Amniotic epithelial cell (primary cell): ENCODE results near the gene HTD2.
"Not testable (repeated sequence)": the region's sequence is repeated elsewhere in the genome, so short reads cannot be mapped to it uniquely, and the experiment has no call there.

Experiments
- DNase-seq: peaks from one replicate; pipeline ENCODE4 v3.0.0-alpha.2; 2010; ENCODE audit warnings: low read depth

HTD2 gene

DNA sequence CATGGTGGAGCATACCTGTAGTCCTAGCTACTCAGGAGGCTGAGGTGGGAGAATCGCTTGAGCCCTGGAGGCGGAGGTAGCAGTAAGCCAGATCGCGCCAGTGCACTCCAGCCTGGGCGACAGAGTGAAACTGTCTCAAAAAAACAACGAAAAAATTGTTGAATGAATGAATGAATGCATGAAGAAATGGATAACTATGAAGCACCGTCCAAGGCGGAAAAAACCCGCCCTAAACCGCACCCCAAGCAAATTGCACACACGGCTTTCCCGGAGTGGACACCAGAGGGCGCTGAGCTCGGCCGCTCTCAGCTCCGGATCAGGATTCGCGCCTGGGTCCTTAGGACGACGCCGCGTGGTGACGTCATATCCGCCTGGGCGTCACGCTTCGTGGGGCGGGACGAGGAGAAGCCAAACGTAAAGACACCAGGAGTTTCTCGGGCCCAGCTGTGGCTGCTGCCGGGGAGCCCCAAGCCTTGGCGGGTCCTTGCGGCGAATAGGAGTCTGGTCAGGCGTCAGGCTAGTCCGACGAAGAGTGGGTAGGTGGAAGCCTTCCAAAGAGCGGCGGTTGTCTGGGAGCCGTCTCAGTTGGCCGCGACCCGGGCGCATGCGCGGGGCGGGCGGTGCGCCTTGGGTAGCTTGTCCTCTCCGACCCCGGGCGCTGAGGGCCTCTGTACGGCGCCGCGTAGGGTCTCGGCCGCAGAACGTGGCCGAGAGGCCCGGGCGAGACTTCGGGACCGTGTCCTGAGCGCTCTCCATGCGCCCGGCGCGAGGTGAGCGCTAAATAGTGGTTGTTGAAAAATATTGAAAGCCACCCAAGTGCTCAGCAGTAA, at the start of gene HTD2, which contains the start of gene RPP14:
Gene HTD2 (plus strand): TSS at position 639 of the 830 bp plus-strand sequence. CDS start 11,094 bp downstream, outside the sequence.
Gene RPP14 (plus strand): TSS at position 364 of the 830 bp plus-strand sequence. CDS start 4,085 bp downstream, outside the sequence.
- peak; percentile 94 for DNase-seq

DNA sequence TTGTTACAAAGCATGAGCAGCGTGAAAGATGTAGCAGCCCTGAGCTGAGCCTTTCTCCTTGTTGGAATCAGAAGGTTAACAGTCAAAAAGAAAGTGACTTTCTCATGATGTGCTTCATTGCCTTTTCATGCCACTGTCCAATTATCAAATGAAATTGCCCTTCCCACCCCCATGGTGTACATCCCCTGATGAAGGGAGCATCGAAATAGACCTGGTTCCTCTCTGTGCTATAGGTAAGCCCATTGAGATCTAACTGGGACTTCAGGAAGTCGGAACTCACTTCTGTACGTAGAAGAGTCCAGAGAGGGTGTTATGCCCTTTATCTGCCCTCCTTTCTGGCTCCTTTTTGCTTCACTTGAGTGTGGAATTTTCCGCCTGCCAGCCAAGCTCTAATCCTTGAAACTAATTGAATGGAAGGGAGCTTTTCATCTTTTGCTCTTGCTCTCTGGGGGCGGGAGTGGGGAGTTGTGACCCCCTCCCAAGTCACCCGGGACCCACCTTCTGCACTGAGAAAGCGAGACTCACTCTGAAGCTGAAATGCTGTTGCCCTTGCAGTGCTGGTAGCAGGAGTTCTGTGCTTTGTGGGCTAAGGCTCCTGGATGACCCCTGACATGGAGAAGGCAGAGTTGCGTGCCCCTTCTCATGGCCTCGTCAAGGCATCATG, 47.8 kb upstream of the HTD2 start:
- DNase-seq = no peak

DNA sequence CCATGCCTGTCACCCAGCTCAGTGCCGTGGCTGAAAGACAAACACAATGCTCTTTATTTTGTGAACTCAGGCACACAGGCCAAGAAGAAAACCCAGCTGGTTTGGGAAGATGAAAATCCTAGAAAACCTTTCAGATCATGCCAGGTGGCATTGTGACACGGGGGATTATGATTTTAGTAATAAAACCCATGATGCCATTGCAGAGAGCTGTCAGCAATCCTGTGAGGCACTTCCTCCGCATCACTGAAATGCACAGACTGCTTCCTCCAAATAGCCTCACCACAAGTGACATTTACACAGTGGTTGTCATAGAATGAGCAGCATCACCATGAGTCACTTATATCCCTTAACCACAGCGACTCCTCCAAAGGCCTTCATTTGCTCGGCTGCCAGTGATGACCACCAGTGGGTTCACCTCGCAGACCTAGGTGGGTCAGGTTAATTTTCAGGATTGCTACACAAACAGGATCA, 46.0 kb upstream of the HTD2 start:
- DNase-seq = peak; percentile 46

DNA sequence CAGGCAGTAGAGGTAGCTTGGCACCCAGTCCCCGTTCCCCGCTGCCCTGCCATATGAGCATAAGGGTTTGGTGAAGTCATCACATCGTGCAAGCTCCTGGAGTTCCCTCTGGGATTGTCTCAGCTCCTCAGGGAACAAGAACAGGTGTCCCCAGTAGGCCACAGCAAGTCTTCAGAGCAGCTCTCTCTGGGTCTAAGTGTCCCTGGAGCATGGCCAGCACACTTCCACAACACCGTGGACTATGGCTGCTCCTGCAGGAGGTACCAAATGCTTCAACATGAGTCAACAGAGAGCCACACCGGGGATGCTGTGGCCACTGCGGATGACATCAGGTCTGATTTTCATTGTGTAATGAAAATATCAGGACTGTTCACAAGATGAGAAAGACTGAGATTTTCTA, 45.6 kb upstream of the HTD2 start:
- DNase-seq = no peak

DNA sequence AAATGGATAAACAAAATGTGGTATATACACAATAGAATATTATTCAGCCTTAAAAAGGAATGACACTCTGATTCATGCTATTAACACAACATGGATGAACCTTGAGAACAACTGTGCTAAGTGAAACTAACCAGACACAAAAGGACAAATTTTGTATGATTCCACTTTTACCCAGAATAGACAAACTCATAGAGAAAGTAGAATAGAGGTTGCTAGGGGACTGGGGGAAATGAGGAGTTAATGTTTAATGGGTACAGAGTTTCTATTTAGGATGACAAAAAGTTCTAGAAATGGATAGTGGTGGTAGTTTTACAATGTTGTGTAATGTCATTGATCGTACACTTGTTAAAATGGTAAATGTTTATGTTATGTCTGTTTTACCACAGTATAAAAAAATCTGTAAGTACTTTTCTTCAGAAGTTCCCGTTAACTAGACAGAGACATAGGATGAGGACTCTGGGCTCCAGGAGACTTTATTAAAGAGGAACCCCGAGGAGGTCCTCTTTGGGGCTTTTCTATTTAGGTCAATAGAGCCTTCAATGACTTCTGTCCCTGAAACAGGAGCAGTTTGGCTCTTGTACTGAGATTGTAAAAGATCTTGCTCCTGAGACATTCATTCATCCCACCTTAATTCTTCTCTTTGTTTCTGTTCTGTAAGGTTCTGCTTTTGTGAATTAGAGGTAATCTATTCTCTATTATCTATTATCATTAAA, 44.2 kb upstream of the HTD2 start:
- DNase-seq = no peak

DNA sequence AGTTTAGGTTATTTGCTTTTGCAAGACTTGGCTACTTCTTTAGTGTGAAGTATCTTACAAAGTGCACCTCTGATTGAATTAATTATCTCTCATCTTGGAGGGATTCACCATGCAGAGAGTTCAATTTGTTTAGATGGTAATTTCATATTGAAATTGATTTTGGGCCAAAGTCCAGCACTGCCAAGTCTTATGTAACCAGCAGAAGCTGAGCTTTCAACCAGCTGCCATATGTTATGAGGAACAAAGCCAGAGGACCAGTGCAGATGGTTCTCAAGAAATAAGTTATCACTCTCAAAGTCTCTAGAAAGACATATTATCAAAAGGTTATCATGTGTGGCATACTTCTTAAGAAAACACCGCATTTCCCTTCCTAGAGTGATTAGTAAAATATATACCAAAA, 39.7 kb upstream of the HTD2 start:
- DNase-seq = no peak

DNA sequence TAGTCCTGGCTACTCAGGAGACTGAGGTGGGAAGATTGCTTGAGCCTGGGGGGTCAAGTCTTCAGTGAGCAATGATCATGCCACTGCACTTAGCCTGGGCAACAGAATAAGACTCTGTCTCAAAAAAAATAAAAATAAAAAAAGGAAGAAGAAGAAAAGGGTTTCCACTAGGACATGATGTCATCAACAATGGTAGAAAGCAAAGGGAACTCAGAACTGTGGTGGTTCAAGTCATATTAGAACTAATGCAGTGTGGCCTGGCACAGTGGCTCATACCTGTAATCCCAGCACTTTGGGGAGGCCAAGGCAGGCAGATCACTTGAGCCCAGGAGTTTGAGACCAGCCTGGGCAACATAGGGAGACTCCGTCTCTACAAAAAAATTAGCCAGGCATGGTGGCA, 38.8 kb upstream of the HTD2 start:
- not testable (repeated sequence) for DNase-seq

DNA sequence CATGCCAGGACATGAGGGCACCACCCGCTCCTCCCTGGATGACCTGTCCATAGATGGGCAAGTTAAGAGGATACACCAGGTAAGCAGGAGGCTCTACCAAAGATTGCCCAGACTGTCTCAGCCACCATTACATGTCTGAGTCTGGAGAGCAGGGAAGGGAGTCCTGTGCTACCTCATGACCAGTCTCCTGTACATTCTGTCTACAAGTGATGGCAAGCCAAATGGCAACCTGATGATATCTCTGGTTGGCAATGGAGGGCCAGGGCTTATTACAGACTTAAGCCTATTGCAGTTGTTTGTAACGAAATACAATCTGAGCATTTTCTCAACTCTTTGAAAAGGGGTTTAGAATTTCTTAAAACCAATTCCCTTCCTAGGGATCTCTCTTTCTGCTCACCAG, 37.0 kb upstream of the HTD2 start:
- DNase-seq = no peak

DNA sequence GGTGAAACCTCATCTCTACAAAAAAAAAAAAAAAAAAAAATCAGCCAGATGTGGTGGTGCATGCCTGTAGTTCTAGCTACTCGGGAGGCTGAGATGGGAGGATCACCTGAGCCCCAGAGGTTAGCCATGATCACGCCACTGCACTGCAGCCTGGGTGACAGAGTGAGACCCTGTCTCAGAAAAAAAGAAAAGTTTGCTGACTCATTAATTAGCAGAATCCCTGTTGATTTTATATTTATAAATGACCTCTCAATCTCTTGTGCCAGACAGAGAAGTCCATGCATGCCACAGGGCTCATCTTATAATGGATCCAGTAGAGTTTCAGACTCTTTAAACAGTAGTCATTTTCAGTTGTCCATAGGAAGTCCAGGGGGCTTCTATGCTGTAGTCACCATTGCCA, 35.8 kb upstream of the HTD2 start:
- DNase-seq = no peak

DNA sequence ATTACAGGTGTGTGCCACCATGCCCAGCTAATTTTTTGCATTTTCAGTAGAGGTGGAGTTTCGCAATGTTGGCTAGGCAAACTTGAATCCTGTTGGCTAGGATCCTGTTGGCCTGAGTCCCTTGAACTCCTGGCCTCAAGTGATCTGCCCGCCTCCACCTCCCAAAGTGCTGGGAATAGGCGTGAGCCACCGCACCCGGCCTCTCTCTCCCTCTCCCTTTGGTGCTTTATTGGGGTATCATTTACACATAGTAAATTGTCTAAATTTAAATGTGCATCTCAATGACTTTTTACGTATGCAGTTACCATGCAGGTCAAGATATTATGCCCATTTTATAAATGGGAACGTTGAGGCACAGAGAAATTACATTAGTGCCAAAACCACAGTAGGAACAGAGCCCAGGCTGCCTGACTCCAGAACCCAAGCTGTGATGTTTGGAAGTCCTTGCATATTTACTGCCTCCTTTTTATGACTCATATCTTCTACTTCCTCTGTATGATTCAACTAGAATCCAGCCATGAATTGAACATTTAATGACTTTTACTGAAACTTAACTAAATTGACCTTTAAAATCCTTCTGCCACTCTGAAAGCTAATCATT, 34.3 kb upstream of the HTD2 start:
- DNase-seq = peak; percentile 94

DNA sequence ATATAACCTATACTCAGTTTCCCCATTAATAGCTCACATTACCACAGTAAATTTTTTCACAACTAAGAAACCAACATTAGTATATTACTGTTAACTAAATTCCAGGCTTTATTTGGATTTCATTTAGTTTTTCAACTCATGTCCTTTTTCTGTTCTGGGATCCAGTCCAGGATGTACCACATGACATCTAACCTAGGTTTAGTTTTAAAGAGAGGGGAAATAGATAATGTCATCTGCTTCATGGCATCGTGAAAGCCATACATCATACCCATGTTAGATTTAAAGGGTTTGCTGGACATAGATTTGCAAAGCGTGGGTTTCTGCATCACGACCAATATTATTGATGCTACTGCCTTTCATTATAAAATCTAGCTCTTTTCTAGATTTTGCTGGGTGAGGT, 33.4 kb upstream of the HTD2 start:
- no peak for DNase-seq

DNA sequence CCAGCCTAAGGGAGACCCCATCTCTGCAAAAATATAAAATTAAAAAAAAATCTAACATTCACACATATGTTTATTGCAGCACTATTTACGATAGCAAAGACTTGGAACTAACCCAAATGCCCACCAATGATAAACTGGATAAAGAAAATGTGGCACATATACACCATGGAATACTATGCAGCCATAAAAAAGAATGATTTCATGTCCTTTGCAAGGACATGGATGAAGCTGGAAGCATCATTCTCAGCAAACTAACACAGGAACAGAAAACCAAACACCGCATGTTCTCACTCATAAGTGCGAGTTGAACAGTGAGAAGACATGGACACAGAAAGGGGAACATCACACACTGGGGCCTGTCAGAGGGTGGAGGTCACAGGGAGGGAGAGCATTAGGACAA, 33.0 kb upstream of the HTD2 start:
- not testable (repeated sequence) for DNase-seq

DNA sequence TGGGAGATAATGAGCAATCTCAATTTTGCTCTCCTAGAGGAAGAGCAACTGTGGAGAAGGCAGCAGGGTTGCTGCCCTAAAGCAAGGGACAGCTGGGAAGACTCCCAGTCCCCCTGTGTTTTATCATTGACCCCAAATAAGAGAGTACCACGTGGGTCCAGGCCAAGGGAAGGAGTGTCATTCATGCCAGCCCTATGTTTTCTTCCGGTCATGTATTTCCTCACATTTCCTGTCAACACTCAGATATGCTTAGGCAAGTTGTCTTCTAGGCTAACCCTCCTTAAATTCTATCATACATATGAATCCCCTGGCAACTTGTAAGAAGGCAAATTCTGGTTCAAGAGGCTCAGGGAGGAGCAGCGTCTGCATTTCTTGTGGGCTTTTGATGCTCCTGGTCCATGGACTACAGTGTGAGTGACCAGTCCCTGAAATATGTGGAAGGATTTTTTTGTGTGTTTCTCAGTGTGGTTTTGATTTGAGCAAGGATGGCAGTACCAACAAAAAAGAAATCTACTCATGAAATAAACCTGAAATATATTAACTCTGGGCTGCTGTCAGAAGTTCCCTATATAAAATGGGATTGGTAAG, 32.2 kb upstream of the HTD2 start:
- peak; percentile 37 for DNase-seq

DNA sequence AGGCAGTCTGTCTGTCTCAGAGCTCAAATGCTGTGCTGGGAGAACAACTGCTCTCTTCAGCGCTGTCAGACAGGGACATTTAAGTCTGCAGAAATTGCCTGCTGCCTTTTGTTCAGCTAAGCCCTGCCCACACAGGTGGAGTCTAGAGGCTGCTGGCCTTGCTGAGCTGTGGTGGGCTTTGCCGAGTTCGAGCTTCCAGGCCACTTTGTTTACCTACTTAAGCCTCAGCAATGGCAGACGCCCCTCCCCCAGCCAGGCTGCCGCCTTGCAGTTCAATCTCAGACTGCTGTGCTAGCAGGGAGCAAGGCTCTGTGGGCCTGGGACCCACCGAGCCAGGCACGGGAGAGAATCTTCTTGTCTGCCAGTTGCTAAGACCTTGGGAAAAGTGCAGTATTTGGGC, 25.3 kb upstream of the HTD2 start:
- no peak for DNase-seq

DNA sequence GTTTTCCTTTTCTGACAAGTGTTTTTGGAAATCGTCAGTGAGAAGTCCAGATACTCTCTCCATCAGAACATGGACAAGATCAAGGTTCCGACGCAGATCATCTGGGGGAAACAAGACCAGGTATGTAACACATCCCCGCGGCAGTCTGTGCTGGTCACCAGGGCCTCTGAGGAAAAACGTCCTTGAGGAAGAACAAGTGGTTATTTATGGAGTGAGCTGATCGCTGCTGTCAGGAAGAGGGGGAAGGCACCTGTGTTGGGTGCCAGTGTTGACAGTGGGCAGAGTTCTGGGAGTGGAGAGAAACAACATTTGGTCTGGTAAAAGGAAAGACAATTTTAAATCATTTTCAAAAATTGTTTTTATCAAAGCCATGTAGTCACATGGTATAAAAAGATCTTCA, 21.0 kb upstream of the HTD2 start:
- DNase-seq = no peak

DNA sequence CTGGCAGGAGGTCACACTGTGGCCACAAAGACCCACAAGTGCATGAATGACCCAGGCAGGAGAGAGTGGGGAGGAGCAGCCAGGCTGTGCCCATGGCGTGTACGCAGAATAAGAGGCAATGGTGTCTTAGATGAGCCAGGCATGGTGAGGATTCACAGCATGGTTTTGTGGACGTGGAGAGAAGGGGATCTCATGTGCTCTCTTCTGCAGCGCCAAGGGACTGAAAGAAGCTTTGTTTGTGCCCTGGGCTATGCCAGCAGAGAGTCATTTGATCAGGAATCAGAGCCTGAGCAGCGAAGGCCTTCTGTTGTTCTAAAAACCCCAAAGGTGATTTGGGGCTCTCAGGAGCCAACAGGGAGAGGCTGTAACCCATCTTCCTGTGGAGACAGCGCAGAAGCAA, 19.0 kb upstream of the HTD2 start:
- no peak for DNase-seq

DNA sequence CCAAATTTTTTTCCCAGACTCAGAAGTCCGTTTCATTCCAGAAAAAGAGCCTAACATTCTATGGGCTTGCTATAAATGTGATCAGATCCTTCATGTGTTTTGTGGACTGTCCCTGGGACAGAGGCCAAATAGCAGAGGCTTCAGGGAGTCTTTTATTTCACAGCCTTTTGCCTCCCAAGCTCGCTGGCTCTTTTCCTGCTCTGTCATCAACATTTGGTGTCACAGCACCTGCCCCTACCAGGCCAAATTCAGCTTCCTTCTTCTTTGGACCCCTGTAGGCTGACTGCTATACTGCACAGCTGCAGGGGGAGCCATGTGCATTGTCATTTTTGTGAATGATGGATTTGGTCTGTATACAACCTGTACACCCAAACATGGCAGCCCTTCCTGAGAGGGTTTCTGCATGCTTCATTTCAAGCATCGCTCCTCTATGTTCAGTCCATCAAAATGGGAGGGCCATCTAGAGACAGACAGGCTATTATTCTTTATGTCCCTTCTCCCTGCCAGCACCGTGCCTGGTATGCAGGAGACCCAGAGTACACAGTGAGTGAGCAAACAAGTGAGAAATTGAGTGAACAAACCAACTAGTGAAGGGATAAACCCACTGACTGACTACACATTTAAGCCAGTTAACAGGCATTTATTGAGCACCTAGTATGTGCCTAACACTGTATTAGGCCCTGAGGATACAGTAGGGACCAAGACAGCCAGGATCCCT, 18.1 kb upstream of the HTD2 start:
- DNase-seq = no peak

DNA sequence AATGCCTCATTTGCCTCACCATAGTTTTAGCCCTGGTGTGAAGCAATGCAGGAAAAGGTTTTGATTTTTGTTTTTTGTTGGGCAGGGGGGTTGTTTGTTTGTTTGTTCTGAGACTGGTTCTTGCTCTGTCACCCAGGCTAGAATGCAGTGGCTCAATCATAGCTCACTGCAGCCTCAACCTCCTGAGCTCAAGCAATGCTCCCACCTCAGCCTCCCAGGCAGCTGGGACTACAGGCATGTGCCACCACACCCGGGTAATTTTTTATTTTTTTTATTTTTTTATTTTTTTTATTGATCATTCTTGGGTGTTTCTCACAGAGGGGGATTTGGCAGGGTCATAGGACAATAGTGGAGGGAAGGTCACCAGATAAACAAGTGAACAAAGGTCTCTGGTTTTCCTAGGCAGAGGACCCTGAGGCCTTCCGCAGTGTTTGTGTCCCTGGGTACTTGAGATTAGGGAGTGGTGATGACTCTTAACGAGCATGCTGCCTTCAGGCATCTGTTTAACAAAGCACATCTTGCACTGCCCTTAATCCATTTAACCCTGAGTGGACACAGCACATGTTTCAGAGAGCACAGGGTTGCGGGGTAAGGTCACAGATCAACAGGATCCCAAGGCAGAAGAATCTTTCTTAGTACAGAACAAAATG, 17.2 kb upstream of the HTD2 start:
- DNase-seq = not testable (repeated sequence)

DNA sequence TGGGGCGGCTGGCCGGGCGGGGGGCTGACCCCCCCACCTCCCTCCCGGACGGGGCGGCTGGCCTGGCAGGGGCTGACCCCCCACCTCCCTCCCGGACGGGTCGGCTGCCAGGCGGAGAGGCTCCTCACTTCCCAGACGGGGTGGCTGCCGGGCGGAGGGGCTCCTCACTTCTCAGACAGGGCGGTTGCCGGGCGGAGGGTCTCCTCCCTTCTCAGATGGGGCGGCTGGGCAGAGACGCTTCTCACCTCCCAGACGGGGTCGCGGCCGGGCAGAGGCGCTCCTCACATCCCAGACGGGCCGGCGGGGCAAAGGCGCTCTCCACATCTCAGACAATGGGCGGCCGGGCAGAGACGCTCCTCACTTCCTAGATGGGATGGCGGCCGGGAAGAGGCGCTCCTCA, 15.9 kb upstream of the HTD2 start:
- not testable (repeated sequence) for DNase-seq

DNA sequence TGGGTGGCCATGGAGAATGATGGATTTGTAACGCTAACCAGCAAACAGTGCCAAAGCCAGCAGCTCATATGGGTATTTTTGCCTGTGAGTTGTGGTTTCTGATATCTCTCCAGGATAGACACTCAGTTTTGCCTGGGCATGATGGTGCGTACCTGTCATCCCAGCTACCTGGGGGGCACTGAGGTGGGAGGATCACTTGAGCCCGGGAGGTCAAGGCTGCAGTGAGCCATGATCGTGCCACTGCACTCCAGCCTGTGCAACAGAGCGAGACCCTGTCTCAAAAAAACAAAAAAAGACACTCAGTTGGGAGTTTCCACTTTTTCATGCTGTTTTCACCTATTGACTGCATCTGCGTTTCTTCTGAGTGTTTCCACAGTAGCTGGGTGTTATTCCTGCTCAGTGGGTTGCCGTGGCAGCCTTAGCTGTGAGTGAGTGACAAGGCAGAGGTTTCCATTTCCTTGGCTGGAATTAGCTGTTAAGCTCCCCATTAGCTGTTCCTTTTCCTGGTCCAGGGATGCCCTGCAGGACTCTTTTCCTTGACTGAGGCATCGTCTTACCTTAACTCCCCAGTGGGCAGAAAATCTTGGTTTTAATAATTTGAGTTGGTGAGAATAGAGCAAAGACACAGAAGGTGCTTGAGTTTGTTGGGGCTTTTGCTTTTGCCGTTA, 14.5 kb upstream of the HTD2 start:
- DNase-seq = no peak
